GM12878 (cell line): ENCODE results near the gene SLC12A5. TPM values are rescaled to one million over a fixed set of nuclear protein-coding genes. Genes with fewer than 3 reads are reported as not detected.

ENCODE experiments used
- BCLAF1 ChIP-seq: fragments of 450-650 bp; IDR thresholded peaks from 2 replicates; pipeline ENCODE4 v1.6.1; 2017; ENCODE audit warnings: antibody characterized with exemption, mild to moderate bottlenecking, moderate library complexity
- CBFB ChIP-seq: IDR thresholded peaks from 2 replicates; pipeline ENCODE4 v1.6.1; 2016; ENCODE audit warnings: antibody characterized with exemption, low read depth
- CHD2 ChIP-seq: IDR thresholded peaks from 2 replicates; pipeline ENCODE4 v1.6.1; 2011; ENCODE audit warnings: low read depth, low read length, improper control_type of control experiment, borderline replicate concordance
- FOXM1 ChIP-seq: IDR thresholded peaks from 2 replicates; pipeline ENCODE4 v1.6.1; 2012; ENCODE audit warnings: low read depth, mild to moderate bottlenecking, inconsistent platforms, low read length, moderate library complexity
- IRF4 ChIP-seq: IDR thresholded peaks from 2 replicates; pipeline ENCODE4 v1.6.1; 2011; ENCODE audit warnings: low read depth, low read length
- MEF2A ChIP-seq: IDR thresholded peaks from 2 replicates; pipeline ENCODE4 v1.6.1; 2011; ENCODE audit warnings: low read depth, mild to moderate bottlenecking, low read length, moderate library complexity; ENCODE audit not compliant: insufficient read depth
- MTA2 ChIP-seq: fragments of 450-650 bp; IDR thresholded peaks from 2 replicates; pipeline ENCODE4 v1.6.1; 2016; ENCODE audit warnings: low read depth, mild to moderate bottlenecking, moderate library complexity
- RAD21 ChIP-seq: IDR thresholded peaks from 2 replicates; pipeline ENCODE4 v1.6.1; 2011; ENCODE audit warnings: mild to moderate bottlenecking, low read depth, low read length, moderate library complexity; ENCODE audit not compliant: insufficient read depth
- SPI1 ChIP-seq: IDR thresholded peaks from 2 replicates; pipeline ENCODE4 v1.6.1; 2011; ENCODE audit warnings: low read depth, mild to moderate bottlenecking, low read length, moderate library complexity, borderline replicate concordance; ENCODE audit not compliant: insufficient read depth
- STAT1 ChIP-seq: fragments of 450-650 bp; conservative IDR thresholded peaks from 2 replicates; pipeline ENCODE4 v1.6.1; 2014; ENCODE audit warnings: antibody characterized with exemption, mild to moderate bottlenecking
- TARDBP ChIP-seq: IDR thresholded peaks from 2 replicates; pipeline ENCODE4 v1.6.1; 2016; ENCODE audit warnings: borderline replicate concordance
- ZBTB33 ChIP-seq: fragments of 450-650 bp; IDR thresholded peaks from 2 replicates; pipeline ENCODE4 v1.6.1; 2017; ENCODE audit warnings: mild to moderate bottlenecking
- polyA plus RNA-seq, 11 experiments: library from polyadenylated mRNA; depleted of rRNA in 4 of 11; unstranded in 6 of 11; stranded (reverse) in 5 of 11; fragments of >200 nt; fragmentation: Nextera tagmentation in 4 of 11; fragmentation: Illumina TruSeq in 1 of 11; extraction: Ambion mirVana in 4 of 11; extraction: Trizol in 1 of 11; gene quantifications; 1 replicate in 1 of 11; 2 replicates in 10 of 11; pipeline versions ENCODE4 v1.2.1 to v1.2.3, GENCODE V29; 2011 to 2016; ENCODE audit warnings: inconsistent platforms in 2 of 11, missing spikeins in 2 of 11, low read depth in 1 of 11
- total RNA-seq, 4 experiments: library from RNA; depleted of rRNA in 3 of 4; stranded (reverse); fragments of >200 nt in 3 of 4; fragmentation: Illumina TruSeq in 1 of 4; extraction: Trizol in 1 of 4; gene quantifications; 2 replicates each; pipeline versions ENCODE4 v1.2.1 to v1.2.3, GENCODE V29; 2013 to 2021
- TF ChIP-seq, protein P1 (sequence below), 3 experiments: IDR thresholded peaks in 2 of 3; conservative IDR thresholded peaks in 1 of 3; 2 replicates each; pipeline ENCODE4 v1.5.1; 2011; ENCODE audit warnings: low read depth in 3 of 3, low read length in 3 of 3, mild to moderate bottlenecking in 3 of 3, control low read depth in 2 of 3, moderate library complexity in 2 of 3, inconsistent platforms in 1 of 3, mixed read lengths in 1 of 3; ENCODE audit not compliant: control insufficient read depth in 2 of 3, insufficient read depth in 1 of 3; ENCODE audit errors: extremely low read depth in 1 of 3
- TF ChIP-seq, protein P2 (sequence below): IDR thresholded peaks from 2 replicates; pipeline ENCODE4 v1.6.1; 2012; ENCODE audit warnings: improper control_type of control experiment, low read depth, low read length; ENCODE audit not compliant: insufficient replicate concordance
- TF ChIP-seq, protein P3 (sequence below): fragments of 450-650 bp; conservative IDR thresholded peaks from 2 replicates; pipeline ENCODE4 v1.6.1; 2017; ENCODE audit warnings: mild to moderate bottlenecking, moderate library complexity

SLC12A5 gene
- total and polyA plus RNA-seq, 10 of the 15 experiments (the other 5 are each of a cell fraction or from before 2014, with no cell fraction given), result 0.26 to 2.7 (median 1.2) TPM

GRCh38 chr20:46004889-46005473 lies 24.0 kb upstream of the SLC12A5 start (continued):
- TF ChIP-seq, protein P1, sequence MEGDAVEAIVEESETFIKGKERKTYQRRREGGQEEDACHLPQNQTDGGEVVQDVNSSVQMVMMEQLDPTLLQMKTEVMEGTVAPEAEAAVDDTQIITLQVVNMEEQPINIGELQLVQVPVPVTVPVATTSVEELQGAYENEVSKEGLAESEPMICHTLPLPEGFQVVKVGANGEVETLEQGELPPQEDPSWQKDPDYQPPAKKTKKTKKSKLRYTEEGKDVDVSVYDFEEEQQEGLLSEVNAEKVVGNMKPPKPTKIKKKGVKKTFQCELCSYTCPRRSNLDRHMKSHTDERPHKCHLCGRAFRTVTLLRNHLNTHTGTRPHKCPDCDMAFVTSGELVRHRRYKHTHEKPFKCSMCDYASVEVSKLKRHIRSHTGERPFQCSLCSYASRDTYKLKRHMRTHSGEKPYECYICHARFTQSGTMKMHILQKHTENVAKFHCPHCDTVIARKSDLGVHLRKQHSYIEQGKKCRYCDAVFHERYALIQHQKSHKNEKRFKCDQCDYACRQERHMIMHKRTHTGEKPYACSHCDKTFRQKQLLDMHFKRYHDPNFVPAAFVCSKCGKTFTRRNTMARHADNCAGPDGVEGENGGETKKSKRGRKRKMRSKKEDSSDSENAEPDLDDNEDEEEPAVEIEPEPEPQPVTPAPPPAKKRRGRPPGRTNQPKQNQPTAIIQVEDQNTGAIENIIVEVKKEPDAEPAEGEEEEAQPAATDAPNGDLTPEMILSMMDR (IDR thresholded peaks at IDR 0.05 in 2 of 3, conservative IDR thresholded peaks at IDR 0.05 in 1 of 3; ENCODE audit: control insufficient read depth in 2 of 3, extremely low read depth in 1 of 3, insufficient read depth in 1 of 3, low read depth in 3 of 3, low read length in 3 of 3), result no peak
- TF ChIP-seq RAD21 (no peak), SPI1 (peak; percentile 77; the same call in 1 of the 2 replicates), CHD2 (peak; percentile 41; the same call in 1 of the 2 replicates), FOXM1 (0 out of 2 replicates have a peak, but pooled peaks have one; percentile 27), MEF2A (0 out of 2 replicates have a peak, but pooled peaks have one; percentile 15), BCLAF1 (no peak), ZBTB33 (no peak), TARDBP (no peak), IRF4 (no peak), MTA2 (peak; percentile 60), CBFB (peak; percentile 67; the same call in 1 of the 2 replicates), STAT1 (no peak)
- TF ChIP-seq, protein P2, sequence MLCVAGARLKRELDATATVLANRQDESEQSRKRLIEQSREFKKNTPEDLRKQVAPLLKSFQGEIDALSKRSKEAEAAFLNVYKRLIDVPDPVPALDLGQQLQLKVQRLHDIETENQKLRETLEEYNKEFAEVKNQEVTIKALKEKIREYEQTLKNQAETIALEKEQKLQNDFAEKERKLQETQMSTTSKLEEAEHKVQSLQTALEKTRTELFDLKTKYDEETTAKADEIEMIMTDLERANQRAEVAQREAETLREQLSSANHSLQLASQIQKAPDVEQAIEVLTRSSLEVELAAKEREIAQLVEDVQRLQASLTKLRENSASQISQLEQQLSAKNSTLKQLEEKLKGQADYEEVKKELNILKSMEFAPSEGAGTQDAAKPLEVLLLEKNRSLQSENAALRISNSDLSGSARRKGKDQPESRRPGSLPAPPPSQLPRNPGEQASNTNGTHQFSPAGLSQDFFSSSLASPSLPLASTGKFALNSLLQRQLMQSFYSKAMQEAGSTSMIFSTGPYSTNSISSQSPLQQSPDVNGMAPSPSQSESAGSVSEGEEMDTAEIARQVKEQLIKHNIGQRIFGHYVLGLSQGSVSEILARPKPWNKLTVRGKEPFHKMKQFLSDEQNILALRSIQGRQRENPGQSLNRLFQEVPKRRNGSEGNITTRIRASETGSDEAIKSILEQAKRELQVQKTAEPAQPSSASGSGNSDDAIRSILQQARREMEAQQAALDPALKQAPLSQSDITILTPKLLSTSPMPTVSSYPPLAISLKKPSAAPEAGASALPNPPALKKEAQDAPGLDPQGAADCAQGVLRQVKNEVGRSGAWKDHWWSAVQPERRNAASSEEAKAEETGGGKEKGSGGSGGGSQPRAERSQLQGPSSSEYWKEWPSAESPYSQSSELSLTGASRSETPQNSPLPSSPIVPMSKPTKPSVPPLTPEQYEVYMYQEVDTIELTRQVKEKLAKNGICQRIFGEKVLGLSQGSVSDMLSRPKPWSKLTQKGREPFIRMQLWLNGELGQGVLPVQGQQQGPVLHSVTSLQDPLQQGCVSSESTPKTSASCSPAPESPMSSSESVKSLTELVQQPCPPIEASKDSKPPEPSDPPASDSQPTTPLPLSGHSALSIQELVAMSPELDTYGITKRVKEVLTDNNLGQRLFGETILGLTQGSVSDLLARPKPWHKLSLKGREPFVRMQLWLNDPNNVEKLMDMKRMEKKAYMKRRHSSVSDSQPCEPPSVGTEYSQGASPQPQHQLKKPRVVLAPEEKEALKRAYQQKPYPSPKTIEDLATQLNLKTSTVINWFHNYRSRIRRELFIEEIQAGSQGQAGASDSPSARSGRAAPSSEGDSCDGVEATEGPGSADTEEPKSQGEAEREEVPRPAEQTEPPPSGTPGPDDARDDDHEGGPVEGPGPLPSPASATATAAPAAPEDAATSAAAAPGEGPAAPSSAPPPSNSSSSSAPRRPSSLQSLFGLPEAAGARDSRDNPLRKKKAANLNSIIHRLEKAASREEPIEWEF, result no peak
- TF ChIP-seq, protein P3, sequence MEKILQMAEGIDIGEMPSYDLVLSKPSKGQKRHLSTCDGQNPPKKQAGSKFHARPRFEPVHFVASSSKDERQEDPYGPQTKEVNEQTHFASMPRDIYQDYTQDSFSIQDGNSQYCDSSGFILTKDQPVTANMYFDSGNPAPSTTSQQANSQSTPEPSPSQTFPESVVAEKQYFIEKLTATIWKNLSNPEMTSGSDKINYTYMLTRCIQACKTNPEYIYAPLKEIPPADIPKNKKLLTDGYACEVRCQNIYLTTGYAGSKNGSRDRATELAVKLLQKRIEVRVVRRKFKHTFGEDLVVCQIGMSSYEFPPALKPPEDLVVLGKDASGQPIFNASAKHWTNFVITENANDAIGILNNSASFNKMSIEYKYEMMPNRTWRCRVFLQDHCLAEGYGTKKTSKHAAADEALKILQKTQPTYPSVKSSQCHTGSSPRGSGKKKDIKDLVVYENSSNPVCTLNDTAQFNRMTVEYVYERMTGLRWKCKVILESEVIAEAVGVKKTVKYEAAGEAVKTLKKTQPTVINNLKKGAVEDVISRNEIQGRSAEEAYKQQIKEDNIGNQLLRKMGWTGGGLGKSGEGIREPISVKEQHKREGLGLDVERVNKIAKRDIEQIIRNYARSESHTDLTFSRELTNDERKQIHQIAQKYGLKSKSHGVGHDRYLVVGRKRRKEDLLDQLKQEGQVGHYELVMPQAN, result no peak
